ENCODE results near the gene MINAR1.

The MINAR1 gene

DNA sequence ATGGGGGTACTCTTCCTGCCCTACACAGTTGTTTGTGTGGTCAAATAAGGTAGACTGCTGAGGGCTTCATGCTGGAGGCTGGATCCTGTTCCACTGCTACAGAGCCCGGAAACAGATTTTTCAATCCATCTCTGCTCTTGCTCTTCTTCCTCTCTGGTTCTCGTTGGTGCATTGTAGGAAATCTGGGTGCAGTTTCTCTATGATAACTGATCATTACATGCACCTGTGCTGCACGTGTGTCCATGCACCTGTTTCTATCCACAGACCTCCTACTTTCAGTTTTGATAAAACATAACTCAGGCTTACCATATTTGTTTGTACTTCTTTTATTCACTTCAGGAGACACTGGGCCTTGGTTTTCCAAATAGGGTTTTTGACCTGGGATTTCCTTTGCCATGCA, 21.3 kb downstream of the MINAR1 start:
- Histone ChIP-seq H3K27ac (replicated peaks) (no peak overlapping the region), H3K4me3 (replicated peaks; ENCODE audit: insufficient read depth, low read length) (no peak overlapping the region), H3K27me3 (ENCODE audit: insufficient read depth, poor library complexity, severe bottlenecking) (no peaks in the 10 kb centered on the region)
- TF ChIP-seq, protein P1, sequence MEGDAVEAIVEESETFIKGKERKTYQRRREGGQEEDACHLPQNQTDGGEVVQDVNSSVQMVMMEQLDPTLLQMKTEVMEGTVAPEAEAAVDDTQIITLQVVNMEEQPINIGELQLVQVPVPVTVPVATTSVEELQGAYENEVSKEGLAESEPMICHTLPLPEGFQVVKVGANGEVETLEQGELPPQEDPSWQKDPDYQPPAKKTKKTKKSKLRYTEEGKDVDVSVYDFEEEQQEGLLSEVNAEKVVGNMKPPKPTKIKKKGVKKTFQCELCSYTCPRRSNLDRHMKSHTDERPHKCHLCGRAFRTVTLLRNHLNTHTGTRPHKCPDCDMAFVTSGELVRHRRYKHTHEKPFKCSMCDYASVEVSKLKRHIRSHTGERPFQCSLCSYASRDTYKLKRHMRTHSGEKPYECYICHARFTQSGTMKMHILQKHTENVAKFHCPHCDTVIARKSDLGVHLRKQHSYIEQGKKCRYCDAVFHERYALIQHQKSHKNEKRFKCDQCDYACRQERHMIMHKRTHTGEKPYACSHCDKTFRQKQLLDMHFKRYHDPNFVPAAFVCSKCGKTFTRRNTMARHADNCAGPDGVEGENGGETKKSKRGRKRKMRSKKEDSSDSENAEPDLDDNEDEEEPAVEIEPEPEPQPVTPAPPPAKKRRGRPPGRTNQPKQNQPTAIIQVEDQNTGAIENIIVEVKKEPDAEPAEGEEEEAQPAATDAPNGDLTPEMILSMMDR (IDR thresholded peaks at IDR 0.05; ENCODE audit: insufficient read depth, low read length) = no peak
- TF ChIP-seq, protein P2, sequence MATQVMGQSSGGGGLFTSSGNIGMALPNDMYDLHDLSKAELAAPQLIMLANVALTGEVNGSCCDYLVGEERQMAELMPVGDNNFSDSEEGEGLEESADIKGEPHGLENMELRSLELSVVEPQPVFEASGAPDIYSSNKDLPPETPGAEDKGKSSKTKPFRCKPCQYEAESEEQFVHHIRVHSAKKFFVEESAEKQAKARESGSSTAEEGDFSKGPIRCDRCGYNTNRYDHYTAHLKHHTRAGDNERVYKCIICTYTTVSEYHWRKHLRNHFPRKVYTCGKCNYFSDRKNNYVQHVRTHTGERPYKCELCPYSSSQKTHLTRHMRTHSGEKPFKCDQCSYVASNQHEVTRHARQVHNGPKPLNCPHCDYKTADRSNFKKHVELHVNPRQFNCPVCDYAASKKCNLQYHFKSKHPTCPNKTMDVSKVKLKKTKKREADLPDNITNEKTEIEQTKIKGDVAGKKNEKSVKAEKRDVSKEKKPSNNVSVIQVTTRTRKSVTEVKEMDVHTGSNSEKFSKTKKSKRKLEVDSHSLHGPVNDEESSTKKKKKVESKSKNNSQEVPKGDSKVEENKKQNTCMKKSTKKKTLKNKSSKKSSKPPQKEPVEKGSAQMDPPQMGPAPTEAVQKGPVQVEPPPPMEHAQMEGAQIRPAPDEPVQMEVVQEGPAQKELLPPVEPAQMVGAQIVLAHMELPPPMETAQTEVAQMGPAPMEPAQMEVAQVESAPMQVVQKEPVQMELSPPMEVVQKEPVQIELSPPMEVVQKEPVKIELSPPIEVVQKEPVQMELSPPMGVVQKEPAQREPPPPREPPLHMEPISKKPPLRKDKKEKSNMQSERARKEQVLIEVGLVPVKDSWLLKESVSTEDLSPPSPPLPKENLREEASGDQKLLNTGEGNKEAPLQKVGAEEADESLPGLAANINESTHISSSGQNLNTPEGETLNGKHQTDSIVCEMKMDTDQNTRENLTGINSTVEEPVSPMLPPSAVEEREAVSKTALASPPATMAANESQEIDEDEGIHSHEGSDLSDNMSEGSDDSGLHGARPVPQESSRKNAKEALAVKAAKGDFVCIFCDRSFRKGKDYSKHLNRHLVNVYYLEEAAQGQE (IDR thresholded peaks at IDR 0.05; ENCODE audit: insufficient replicate concordance, low read depth) = no peak
- no peak for TF ChIP-seq GABPA (IDR thresholded peaks at IDR 0.05; ENCODE audit: low read depth)
- TF ChIP-seq SPI1 (IDR thresholded peaks at IDR 0.05; ENCODE audit: borderline replicate concordance, low read depth) = no peak
- TF ChIP-seq POLR2AphosphoS5 (IDR thresholded peaks at IDR 0.05; ENCODE audit: low read depth) = no peak
- no peak for DNase-seq (ENCODE audit: low read depth in 1 of 2, low spot score in 1 of 2)

DNA sequence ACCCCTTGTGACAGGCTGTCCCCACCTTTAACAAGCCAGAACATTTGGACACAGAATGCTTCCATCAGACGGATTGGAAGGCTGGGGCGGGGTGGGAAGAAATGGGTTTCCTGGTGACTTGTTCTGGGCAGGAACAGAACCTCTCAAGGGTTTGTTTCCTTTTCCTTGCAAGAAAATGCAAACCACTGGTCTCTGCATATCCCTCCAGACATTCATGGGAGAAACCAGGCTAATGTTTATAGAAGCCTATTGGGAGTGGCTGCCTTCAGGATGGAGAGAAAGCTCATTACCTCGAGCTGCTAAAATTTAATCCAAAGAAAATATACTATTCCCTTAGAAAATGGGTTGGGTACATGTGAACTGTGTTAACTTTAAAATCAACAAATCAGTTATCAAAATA, 21.9 kb downstream of the MINAR1 start:
- DNase-seq (ENCODE audit: low read depth in 1 of 2, low spot score in 1 of 2) = no peak
- H3K27ac ChIP-seq (replicated peaks) = no peak overlapping the region
- H3K4me3 ChIP-seq (replicated peaks; ENCODE audit: insufficient read depth, low read length) = no peak overlapping the region
- H3K27me3 ChIP-seq (ENCODE audit: insufficient read depth, poor library complexity, severe bottlenecking) = no peaks in the 10 kb centered on the region
- no peak for TF ChIP-seq POLR2AphosphoS5 (IDR thresholded peaks at IDR 0.05; ENCODE audit: low read depth)
- TF ChIP-seq, protein P2 (IDR thresholded peaks at IDR 0.05; ENCODE audit: insufficient replicate concordance, low read depth) = no peak
- TF ChIP-seq, protein P1 (IDR thresholded peaks at IDR 0.05; ENCODE audit: insufficient read depth, low read length) = no peak
- no peak for TF ChIP-seq GABPA (IDR thresholded peaks at IDR 0.05; ENCODE audit: low read depth)
- TF ChIP-seq SPI1 (IDR thresholded peaks at IDR 0.05; ENCODE audit: borderline replicate concordance, low read depth) = no peak

DNA sequence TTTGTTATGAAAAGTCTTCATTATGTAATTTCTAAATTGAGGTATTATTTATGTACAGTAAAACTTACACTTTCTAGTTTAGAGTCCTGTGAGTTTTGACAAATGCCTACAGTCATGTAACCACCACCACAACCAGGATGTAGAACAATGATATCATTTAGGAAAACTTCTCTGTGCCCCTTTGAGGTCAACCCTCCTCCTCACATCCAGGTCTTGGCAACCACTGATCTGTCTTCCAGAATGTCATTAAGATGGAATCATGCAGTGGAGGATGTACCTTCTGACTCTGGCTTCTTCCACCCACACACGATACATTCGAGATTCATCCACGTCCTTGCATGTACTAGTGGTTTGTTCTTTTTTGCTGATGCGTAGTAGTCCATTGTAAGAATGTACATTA, 23.2 kb downstream of the MINAR1 start:
- no peak for DNase-seq (ENCODE audit: low read depth in 1 of 2, low spot score in 1 of 2)
- H3K27me3 ChIP-seq (ENCODE audit: insufficient read depth, poor library complexity, severe bottlenecking) = no peaks in the 10 kb centered on the region
- no peak overlapping the region for H3K27ac ChIP-seq (replicated peaks)
- H3K4me3 ChIP-seq (replicated peaks; ENCODE audit: insufficient read depth, low read length) = no peak overlapping the region
- TF ChIP-seq GABPA (IDR thresholded peaks at IDR 0.05; ENCODE audit: low read depth) = no peak
- no peak for TF ChIP-seq SPI1 (IDR thresholded peaks at IDR 0.05; ENCODE audit: borderline replicate concordance, low read depth)
- TF ChIP-seq, protein P2 (IDR thresholded peaks at IDR 0.05; ENCODE audit: insufficient replicate concordance, low read depth) = no peak
- no peak for TF ChIP-seq POLR2AphosphoS5 (IDR thresholded peaks at IDR 0.05; ENCODE audit: low read depth)
- TF ChIP-seq, protein P1 (IDR thresholded peaks at IDR 0.05; ENCODE audit: insufficient read depth, low read length) = no peak

Data from HL-60 (cell line).